Measurements from ENCODE around the gene STAT5B. TPM values are rescaled to one million over a fixed set of nuclear protein-coding genes. Genes with fewer than 3 reads are reported as not detected.

STAT5B gene
- total RNA-seq, 1 donor from 2014 or later, result 48.5 TPM

Other genes starting within 250 kb of the STAT5B start
- gene C17orf113, start 225.8 kb downstream of the STAT5B start, total RNA-seq, result 0.11 and 0.26 TPM in 2 replicates
- gene ZNF385C, start 177.9 kb downstream of the STAT5B start, total RNA-seq, result not detected in 2 replicates
- gene DHX58, start 163.7 kb downstream of the STAT5B start, total RNA-seq, result 9.6 TPM in 2 replicates
- 7.1 and 13.2 TPM in 2 replicates for gene KAT2A, start 155.0 kb downstream of the STAT5B start, total RNA-seq
- not detected in 2 replicates for gene HSPB9, start 153.6 kb downstream of the STAT5B start, total RNA-seq
- 105 and 116 TPM in 2 replicates for gene RAB5C, start 121.4 kb downstream of the STAT5B start, total RNA-seq
- 0.04 TPM in 1 of 2 replicates, not detected in the other for gene KCNH4, start 95.2 kb downstream of the STAT5B start, total RNA-seq
- not detected in 2 replicates for gene HCRT, start 90.9 kb downstream of the STAT5B start, total RNA-seq
- 14.3 and 16.2 TPM in 2 replicates for gene GHDC, start 81.9 kb downstream of the STAT5B start, total RNA-seq
- 33.9 and 36.1 TPM in 2 replicates for gene STAT5A, start 12.1 kb upstream of the STAT5B start, total RNA-seq
- 99.0 and 132 TPM in 2 replicates for gene STAT3, start 112.1 kb upstream of the STAT5B start, total RNA-seq
- 817 and 880 TPM in 2 replicates for gene CAVIN1, start 146.9 kb upstream of the STAT5B start, total RNA-seq
- 20.8 and 21.9 TPM in 2 replicates for gene ATP6V0A1, start 182.5 kb upstream of the STAT5B start, total RNA-seq